ENCODE results near the gene RPL36AL.
"Not testable (repeated sequence)": the region's sequence is repeated elsewhere in the genome, so short reads cannot be mapped to it uniquely, and the experiment has no call there.

Gene RPL36AL

GRCh38 chr14:49620182-49621113 is at the start of gene RPL36AL, which contains the start of gene MGAT2:
TSS of gene RPL36AL (minus strand) at chr14:49620626. CDS start at chr14:49619104, 1,522 bp downstream.
TSS of gene MGAT2 (plus strand) at chr14:49620799. CDS start at chr14:49621269, 470 bp downstream.
- peak; percentile 91 to 93 for DNase-seq (ENCODE audit: low read depth in 2 of 2)

- no peak for DNase-seq (ENCODE audit: low read depth in 2 of 2)
Observed at GRCh38 chr14:49659526-49660455, 39.4 kb upstream of the RPL36AL start.

- not testable (repeated sequence) for DNase-seq (ENCODE audit: low read depth in 2 of 2)
Observed at GRCh38 chr14:49657500-49657899, 37.1 kb upstream of the RPL36AL start.

GRCh38 chr14:49654511-49654910 is 34.1 kb upstream of the RPL36AL start:
- no peak for DNase-seq (ENCODE audit: low read depth in 2 of 2)

- DNase-seq (ENCODE audit: low read depth in 2 of 2): no peak
Observed at GRCh38 chr14:49653508-49653907, 33.1 kb upstream of the RPL36AL start.

GRCh38 chr14:49642163-49642562 is 21.7 kb upstream of the RPL36AL start:
- DNase-seq (ENCODE audit: low read depth in 2 of 2): no peak

- no peak for DNase-seq (ENCODE audit: low read depth in 2 of 2)
Observed at GRCh38 chr14:49641697-49642129, 21.3 kb upstream of the RPL36AL start.

- DNase-seq (ENCODE audit: low read depth in 2 of 2): no peak
Observed at GRCh38 chr14:49640540-49641417, 20.4 kb upstream of the RPL36AL start.

- no peak for DNase-seq (ENCODE audit: low read depth in 2 of 2)
Observed at GRCh38 chr14:49637534-49638078, 17.2 kb upstream of the RPL36AL start.

GRCh38 chr14:49636866-49637265 is 16.4 kb upstream of the RPL36AL start:
- no peak for DNase-seq (ENCODE audit: low read depth in 2 of 2)

GRCh38 chr14:49634547-49635334 is 14.3 kb upstream of the RPL36AL start, which contains the start of gene DNAAF2:
TSS of gene DNAAF2 (minus strand) at chr14:49635244. CDS start at chr14:49635149, 95 bp downstream.
- DNase-seq (ENCODE audit: low read depth in 2 of 2): peak; percentile 29 to 40

GRCh38 chr14:49633640-49634546 is 13.5 kb upstream of the RPL36AL start:
- peak; percentile 88 to 93 for DNase-seq (ENCODE audit: low read depth in 2 of 2)

GRCh38 chr14:49623941-49624839 is 3.8 kb upstream of the RPL36AL start:
- no peak for DNase-seq (ENCODE audit: low read depth in 2 of 2)

GRCh38 chr14:49623387-49623786 is 3.0 kb upstream of the RPL36AL start:
- DNase-seq (ENCODE audit: low read depth in 2 of 2): no peak

- no peak for DNase-seq (ENCODE audit: low read depth in 2 of 2)
Observed at GRCh38 chr14:49622022-49622607, 1.7 kb upstream of the RPL36AL start.

GRCh38 chr14:49621114-49621881 is 872 bp upstream of the RPL36AL start:
- DNase-seq (ENCODE audit: low read depth in 2 of 2): peak in 1 of 2 experiments; percentile 52

GRCh38 chr14:49619730-49620129 is 696 bp downstream of the RPL36AL start:
- DNase-seq (ENCODE audit: low read depth in 2 of 2): no peak

All from stimulated activated CD4-positive, alpha-beta T cell treated with anti-CD3 and anti-CD28 coated beads, Interleukin-12 subunit alpha, Interleukin-12 subunit beta, amount 100 ng/mL, for 24 hours (primary cell).